Measurements from ENCODE around the gene FUOM.
A peak's percentile ranks its signal among the peaks of the same experiment; 100 is the strongest.

DNA sequence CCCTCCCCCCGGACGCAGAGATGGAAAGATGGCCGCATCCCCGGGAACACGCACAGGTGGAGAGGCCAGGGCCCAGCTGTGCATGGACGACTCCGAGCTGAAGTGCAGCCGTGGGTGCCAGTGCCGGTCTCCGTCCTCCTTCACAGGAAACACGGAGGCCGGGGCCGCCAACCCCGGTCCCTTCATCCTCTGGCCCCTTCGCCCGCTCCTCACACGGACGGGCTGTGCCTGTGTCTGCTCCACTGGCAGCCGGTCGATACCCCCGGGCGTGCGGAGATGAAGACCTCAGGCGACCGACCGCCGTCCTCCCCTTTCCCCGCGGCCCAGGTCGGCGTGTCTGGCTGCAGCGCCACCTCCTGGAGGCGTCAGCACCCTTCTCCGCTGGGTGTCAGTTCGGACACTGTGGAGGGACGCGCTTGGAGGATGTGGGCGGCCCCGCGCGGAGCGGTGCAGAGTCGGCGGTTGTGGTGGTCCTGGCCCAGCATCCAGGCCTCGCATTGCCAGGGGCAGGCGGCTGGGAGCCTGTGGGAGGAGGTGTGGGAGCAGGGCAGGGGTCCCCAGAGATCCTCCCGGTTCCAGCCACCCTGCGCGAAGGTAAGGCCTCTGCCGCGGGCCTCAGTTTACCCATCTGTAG lies 39.2 kb downstream of the FUOM start:
- TF ChIP-seq YY1 (IDR thresholded peaks at IDR 0.05; ENCODE audit: insufficient read depth, insufficient read length) = peak; percentile 16
- TF ChIP-seq ZNF274 (IDR thresholded peaks at IDR 0.05; ENCODE audit: low read depth, low read length) = no peak
